Measurements from ENCODE around the gene GNG5. TPM values are rescaled to one million over a fixed set of nuclear protein-coding genes. Genes with fewer than 3 reads are reported as not detected.

Gene GNG5
- total RNA-seq, 1 experiment from 2014 or later, result 115 TPM

DNA sequence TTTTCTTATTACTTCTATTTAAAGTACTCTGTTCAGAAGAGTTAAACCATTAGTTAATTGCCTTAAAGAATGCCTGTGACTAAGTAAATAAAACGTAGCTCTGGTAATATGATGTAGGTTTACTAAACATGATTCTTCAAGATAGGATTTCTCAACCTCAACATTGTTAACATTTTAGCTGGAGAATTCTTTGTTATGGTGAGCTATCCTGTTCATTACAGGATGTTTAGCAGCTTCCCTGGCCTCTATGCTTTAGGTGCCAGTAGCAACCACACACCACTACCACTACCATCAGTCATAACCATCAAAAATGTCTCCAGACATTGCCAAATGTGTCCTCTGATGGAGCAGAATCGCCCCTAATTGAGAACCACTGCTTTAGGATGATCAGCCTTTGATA, 16.6 kb downstream of the GNG5 start:
- Histone ChIP-seq H3K14ac (ENCODE audit: insufficient read depth, low read length) (no peak overlapping the region), H3K4me1 (ENCODE audit: insufficient read depth, low read length) (no peaks in the 10 kb centered on the region), H3K9ac (ENCODE audit: extremely low read depth, insufficient read length, low read length) (no peak overlapping the region), H3K56ac (ENCODE audit: insufficient read length, low read depth, low read length) (no peak overlapping the region), H3K23me2 (ENCODE audit: insufficient read length, low read depth, low read length, poor library complexity, severe bottlenecking) (no peaks in the 10 kb centered on the region), H2BK5ac (ENCODE audit: insufficient read length, low read length) (no peak overlapping the region), H3K9me3 (ENCODE audit: control insufficient read depth, low read depth, low read length) (no peaks in the 10 kb centered on the region), H3K18ac (ENCODE audit: insufficient read length, low read depth, low read length) (no peak overlapping the region), H2AK5ac (ENCODE audit: insufficient read length, low read length) (no peak overlapping the region), H2BK120ac (ENCODE audit: low read depth, low read length, poor library complexity, severe bottlenecking) (no peak overlapping the region), H2AFZ (ENCODE audit: low read length) (no peak overlapping the region), H2BK15ac (ENCODE audit: low read depth, low read length) (no peak overlapping the region), H3K27ac (ENCODE audit: insufficient read length, low read depth, low read length) (no peak overlapping the region), H4K5ac (ENCODE audit: insufficient read length, low read depth, low read length) (no peak overlapping the region), H3K79me1 (ENCODE audit: insufficient read depth, low read depth, low read length, poor library complexity, severe bottlenecking) (no peaks in the 10 kb centered on the region), H3T11ph (ENCODE audit: low read length) (no peak overlapping the region), H2BK12ac (ENCODE audit: insufficient read length, low read depth, low read length) (no peak overlapping the region), H3K4me2 (ENCODE audit: insufficient read depth, insufficient read length, low read length) (no peak overlapping the region), H3K4ac (ENCODE audit: low read depth, low read length) (no peak overlapping the region), H4K91ac (ENCODE audit: insufficient read length, low read depth, low read length) (no peak overlapping the region), H3K79me2 (ENCODE audit: insufficient read depth, low read length) (no peaks in the 10 kb centered on the region), H4K20me1 (ENCODE audit: control insufficient read depth, insufficient read depth, insufficient read length) (no peaks in the 10 kb centered on the region), H3K27me3 (ENCODE audit: insufficient read depth, low read length) (no peaks in the 10 kb centered on the region), H2BK20ac (ENCODE audit: low read depth, low read length, poor library complexity, severe bottlenecking) (no peak overlapping the region), H3K23ac (ENCODE audit: insufficient read length, low read depth, low read length) (no peak overlapping the region), H4K8ac (replicated peaks; ENCODE audit: insufficient read length, low read depth, low read length) (no peak overlapping the region)
- Mint-ChIP-seq H3K27me3 (ENCODE audit: low read depth) (no peaks in the 10 kb centered on the region), H3K4me1 (no peaks in the 10 kb centered on the region), H3K27ac (no peak overlapping the region), H3K4me3 (no peak overlapping the region), H3K9me3 (no peaks in the 10 kb centered on the region), H3K36me3 (ENCODE audit: insufficient read depth in 1 of 3, low read depth in 3 of 3) (peaks cover 17 to 57% (median 39%) of the 10 kb centered on the region in 3 experiments)
- TF ChIP-seq, protein P1, sequence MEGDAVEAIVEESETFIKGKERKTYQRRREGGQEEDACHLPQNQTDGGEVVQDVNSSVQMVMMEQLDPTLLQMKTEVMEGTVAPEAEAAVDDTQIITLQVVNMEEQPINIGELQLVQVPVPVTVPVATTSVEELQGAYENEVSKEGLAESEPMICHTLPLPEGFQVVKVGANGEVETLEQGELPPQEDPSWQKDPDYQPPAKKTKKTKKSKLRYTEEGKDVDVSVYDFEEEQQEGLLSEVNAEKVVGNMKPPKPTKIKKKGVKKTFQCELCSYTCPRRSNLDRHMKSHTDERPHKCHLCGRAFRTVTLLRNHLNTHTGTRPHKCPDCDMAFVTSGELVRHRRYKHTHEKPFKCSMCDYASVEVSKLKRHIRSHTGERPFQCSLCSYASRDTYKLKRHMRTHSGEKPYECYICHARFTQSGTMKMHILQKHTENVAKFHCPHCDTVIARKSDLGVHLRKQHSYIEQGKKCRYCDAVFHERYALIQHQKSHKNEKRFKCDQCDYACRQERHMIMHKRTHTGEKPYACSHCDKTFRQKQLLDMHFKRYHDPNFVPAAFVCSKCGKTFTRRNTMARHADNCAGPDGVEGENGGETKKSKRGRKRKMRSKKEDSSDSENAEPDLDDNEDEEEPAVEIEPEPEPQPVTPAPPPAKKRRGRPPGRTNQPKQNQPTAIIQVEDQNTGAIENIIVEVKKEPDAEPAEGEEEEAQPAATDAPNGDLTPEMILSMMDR (conservative IDR thresholded peaks at IDR 0.05), result no peak
- DNase-seq, result no peak
- WGBS (ENCODE audit: extremely low coverage, insufficient read length, low lambda C conversion rate), result no CpG with 5 or more reads among the region's 2 CpGs
